ENCODE measurements around the gene SHMT1.
A peak's percentile ranks its signal among the peaks of the same experiment; 100 is the strongest.
"Not testable (repeated sequence)": the region's sequence is repeated elsewhere in the genome, so short reads cannot be mapped to it uniquely, and the experiment has no call there.

The SHMT1 gene

DNA sequence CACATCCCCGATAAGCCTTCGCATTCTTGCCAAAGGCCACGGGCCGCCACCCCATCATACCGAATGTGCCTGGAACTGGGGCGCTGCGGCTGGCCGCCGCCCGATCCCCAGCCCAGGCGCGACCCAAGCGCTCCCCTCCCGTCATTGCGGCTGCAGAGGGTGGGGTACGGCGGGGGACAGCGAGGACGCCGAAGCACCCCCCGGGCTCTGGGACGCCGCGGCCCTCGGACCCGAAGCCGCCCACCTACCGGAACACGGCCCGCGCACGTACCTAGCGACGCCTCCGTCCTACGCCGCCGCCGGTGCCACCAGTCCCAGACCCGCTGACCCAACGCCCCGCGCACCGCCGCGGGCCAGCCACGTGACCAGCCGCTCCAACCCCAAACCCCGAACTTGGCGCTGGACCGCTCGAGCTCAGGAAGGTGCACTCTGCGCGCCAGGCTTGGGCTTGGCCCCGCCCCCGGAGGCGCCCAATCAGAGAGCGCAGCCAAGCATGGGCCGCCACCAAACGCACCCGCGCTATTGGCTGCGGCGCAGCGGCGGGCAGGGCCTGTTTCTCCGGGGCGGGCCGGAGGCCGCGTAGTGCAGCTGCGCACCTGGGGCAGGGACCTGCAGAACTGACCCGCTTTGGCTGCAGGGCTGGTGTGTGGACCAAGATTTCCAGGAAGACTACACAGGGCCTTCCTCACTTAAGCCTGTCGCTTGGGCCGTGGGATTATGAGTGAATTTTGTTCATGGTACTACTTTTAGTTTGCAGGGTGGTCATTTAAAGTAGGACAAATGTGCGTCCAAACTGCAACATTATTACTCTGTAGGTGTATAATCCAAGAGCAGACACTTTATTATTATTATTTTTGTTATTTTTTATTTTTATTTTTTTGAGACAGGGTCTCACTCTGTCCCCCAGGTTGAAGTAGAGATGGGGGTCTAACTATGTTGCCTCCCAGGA is at the start of gene SHMT1:
Gene SHMT1, minus strand, starts transcription at position 450 of the 949 bp plus-strand sequence. CDS start 7,569 bp downstream, outside the sequence.
- DNase-seq, result peak; percentile 94

- not testable (repeated sequence) for DNase-seq
Observed at GRCh38 chr17:18412001-18412538, 48.7 kb upstream of the SHMT1 start.

DNA sequence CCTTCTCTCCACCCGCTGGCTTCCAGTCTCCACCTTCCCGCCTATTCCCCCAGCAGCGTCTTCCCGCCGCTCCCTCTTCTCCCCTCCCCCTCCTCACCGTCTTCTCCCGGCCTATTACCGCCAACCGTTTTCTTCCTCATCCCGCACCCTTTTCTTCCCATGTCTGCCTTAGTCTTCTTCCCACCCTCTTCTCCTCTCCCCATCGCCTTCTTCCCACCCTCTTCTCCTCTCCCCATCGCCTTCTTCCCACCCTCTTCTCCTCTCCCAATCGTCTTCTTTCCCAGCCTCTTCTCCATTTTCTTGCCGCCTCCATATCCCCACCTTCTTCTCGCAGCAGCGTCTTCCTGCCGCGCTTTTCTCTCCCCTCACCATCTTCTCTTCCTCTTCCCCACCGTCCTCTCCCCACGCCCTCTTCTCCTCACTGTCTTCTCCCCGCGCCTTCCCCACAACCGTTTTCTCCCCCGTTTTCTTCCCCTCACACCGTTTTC is 48.1 kb upstream of the SHMT1 start:
- peak; percentile 83 for DNase-seq

DNA sequence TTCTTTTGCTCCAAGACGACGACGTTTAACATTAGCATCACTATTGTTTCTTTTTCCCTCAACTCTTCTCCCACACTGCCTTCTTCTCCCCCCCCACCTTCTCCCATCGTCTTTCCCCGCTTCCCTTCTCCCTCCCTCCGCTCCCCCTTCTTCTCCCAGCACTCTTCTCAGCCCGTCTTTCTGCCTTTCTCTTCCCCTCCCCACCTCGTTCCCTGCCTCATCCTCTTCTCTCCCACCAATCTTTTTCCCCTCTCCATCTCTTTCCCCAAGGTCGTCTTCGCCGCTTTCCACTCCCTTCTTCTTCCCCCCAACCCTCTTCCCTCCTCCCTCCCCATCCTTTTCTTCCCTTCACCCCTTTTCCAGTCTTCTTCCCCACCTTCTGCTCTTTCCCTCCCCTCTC is 47.4 kb upstream of the SHMT1 start:
- peak; percentile 66 for DNase-seq

DNA sequence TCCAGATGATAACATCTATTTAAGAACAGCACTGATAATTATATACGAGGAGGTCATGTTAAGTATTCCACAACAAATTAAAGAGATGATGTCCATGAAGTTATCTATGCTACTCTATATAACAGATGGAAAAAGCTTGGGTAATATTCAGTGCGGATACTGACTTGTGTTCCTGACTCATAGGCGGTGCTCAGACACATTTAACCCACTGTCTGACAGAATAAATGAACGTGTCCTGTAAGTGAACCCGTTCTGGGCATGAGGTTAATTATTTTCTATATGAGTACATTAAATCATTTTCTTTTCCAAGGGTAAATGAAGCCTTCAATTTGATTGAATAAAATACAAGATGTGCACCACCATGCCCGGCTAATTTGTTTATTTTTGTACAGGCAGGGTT is 46.0 kb upstream of the SHMT1 start:
- not testable (repeated sequence) for DNase-seq

- not testable (repeated sequence) for DNase-seq
Observed at GRCh38 chr17:18408906-18409305, 45.6 kb upstream of the SHMT1 start.

DNA sequence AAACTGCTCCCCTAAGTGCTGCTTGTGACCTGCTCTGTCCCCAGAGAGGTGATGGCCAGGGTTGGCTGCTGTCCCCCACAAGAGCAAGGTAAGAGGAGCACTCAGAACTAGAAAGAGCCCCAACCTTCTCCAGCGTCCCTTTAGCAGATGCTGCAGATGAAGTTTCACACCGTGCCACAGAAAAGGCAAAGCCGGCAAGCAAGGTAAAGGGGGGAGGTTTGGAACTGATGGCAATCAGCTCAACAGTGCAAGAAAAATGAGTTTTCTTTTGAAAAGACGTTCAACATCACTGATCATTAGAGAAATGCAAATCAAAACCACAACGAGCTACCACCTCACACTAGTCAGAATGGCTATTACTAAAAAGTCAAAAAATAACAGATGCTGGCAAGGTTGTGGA is 40.3 kb upstream of the SHMT1 start:
- not testable (repeated sequence) for DNase-seq

DNA sequence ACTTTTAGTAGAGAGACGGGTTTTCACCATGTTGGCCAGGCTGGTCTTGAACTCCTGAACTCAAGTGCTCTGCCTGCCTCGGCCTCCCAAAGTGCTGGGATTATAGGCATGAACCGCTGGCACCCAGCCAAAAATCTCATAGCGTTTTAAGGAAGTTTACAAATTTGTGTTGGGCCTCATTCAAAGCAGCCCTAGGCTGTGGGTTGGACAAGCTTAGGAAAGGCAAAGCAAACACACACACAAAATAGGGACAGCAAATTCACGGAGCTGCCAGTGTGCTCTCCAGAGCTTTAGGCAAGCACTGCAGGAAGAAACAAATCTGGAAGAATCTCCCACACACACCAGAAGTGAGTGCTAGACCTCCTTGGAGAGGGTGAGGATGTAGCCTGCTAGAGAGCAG is 39.8 kb upstream of the SHMT1 start:
- not testable (repeated sequence) for DNase-seq

GRCh38 chr17:18401872-18402590 is 38.7 kb upstream of the SHMT1 start:
- not testable (repeated sequence) for DNase-seq

GRCh38 chr17:18388728-18389127 is 25.4 kb upstream of the SHMT1 start:
- DNase-seq, result not testable (repeated sequence)

- DNase-seq, result not testable (repeated sequence)
Observed at GRCh38 chr17:18388266-18388665, 24.9 kb upstream of the SHMT1 start.

- not testable (repeated sequence) for DNase-seq
Observed at GRCh38 chr17:18387583-18387982, 24.2 kb upstream of the SHMT1 start.

GRCh38 chr17:18384271-18384670 is 20.9 kb upstream of the SHMT1 start:
- not testable (repeated sequence) for DNase-seq

- DNase-seq, result not testable (repeated sequence)
Observed at GRCh38 chr17:18383079-18383481, 19.7 kb upstream of the SHMT1 start.

DNA sequence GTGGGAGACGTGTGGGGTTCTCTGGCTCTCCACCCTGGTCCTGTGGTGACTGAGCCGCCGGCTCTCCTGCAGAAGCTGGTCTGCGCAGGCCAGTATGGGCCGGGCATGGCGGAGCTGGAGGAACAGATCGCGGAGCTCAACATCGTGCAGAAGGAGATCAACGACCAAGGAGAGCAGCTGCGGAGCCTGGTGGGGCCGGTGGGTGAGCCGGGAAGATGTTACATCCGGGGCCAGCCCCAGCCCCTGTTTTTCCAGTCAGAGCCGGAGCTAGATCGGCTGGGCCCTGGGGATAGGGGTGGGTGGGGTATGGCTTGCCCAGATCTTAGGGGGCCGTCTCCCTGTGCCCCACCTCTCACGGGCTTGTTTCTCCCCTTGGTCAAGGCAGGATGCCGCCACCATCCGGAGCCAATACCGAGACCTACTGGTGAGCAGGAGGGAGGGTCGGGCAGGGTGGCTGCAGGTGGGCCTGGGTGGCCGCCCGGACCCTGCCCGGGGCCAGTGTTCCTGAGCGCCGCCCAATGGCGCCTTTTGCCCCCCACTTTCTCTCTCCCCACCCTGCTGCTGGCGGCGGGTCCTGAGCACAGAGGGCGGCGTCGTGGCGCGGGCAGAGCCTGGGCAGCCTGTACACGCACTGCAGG is 19.2 kb upstream of the SHMT1 start:
- no peak for DNase-seq

DNA sequence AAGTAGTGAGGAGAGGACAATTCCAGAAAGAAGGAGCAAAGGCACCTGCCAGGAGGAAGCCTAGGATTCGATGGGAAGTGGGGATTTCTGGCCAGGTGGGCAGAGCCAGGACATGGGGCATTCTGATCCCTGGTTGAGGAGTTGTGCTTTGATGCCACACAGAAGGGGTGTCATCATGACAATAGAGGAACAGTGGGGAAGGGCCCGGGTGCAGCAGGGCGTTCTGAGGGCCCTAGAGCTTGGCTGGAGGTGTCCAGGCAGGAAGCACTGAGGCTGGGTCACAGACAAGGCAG is 18.5 kb upstream of the SHMT1 start:
- no peak for DNase-seq

GRCh38 chr17:18381158-18381952 is 18.0 kb upstream of the SHMT1 start:
- DNase-seq, result no peak

- no peak for DNase-seq
Observed at GRCh38 chr17:18380471-18381157, 17.3 kb upstream of the SHMT1 start.

DNA sequence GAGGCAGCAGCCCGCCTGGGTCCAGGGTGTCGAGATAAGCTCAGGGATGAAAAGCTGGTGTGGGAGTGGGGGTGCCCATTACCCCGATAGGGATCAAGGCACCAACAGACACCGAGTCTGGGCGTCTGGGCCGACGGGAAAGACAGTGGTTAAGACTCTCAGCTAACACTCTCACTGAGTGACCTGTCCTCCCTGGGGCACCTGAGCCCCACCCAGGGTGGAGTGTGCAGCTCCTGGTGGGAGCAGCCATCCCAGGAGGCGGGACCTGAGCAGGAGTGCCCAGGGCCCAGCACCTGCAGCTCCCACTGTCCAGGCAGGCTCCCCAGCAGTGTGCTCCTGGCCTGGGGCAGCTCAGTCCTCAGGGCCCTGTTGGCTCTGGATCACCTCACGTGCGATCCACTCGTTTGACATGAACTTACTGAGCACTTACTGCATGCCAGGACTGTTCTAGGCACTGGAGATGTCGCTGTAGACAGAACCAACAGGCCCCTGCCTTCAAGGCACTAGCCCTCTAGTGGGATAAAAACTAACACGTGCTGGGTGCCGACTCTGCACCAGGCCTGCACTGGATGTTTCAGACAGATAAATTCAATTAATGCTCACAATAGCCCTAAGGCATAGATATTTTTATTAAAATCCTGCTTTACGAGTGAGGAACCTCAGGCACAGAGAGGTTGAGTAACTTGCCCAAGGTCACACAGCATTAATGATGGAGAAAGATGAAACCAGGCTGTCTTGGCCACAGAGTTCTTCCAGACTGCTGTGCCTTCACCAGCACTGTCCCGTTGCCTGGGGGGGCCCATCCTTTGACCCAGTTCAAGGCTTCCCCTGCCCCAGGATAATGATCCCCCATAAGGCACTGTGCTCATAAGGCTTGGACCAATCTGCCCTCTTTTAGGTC is 16.1 kb upstream of the SHMT1 start:
- DNase-seq, result no peak

GRCh38 chr17:18378614-18379013 is 15.3 kb upstream of the SHMT1 start:
- DNase-seq, result not testable (repeated sequence)

DNA sequence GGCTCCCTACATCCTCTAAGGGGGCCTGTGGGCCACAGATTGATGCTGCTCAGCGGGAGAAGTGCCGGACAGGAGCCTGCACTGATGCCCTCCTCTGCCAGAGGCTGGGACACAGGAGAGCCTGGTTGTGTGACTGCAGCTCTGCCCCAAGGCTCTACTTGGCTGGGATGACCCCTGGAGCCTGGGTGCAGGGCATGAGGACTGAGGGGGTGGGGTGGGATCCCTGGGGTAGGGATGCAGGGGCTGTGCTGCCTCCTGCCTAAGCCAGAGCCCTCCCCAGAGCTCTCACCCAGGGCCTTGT is 14.8 kb upstream of the SHMT1 start:
- DNase-seq, result no peak

Measured in right hindlimb (tissue), 1 donor.